Activated naive CD4-positive, alpha-beta T cell treated with Interleukin-2 at 50 U/mL for 16 hours (primary cell): ENCODE data around the gene BCAS3.
"Not testable (repeated sequence)": the region's sequence is repeated elsewhere in the genome, so short reads cannot be mapped to it uniquely, and the experiment has no call there.

ENCODE experiments used
- DNase-seq: peaks from one replicate; pipeline ENCODE4 v3.0.0-alpha.2; 2020

BCAS3 gene

DNA sequence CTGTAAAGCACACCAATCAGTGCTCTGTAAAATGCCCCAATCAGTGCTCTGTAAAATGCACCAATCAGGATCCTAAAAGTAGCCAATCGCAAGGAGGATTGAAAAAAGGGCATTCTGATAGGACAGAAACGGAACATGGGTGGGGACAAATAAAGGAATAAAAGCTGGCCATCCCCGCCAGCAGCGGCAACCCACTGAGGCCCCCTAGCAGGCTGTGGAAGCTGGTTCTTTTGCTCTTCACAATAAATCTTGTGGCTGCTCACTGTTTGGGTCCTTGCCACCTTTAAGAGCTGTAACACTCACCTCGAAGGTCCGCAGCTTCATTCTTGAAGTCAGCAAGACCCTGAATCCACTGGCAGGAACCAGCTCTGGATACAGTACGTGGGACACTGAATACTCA, 559.6 kb downstream of the BCAS3 start:
- no peak for DNase-seq

- no peak for DNase-seq
Observed at GRCh38 chr17:61238455-61238933, 560.8 kb downstream of the BCAS3 start.

DNA sequence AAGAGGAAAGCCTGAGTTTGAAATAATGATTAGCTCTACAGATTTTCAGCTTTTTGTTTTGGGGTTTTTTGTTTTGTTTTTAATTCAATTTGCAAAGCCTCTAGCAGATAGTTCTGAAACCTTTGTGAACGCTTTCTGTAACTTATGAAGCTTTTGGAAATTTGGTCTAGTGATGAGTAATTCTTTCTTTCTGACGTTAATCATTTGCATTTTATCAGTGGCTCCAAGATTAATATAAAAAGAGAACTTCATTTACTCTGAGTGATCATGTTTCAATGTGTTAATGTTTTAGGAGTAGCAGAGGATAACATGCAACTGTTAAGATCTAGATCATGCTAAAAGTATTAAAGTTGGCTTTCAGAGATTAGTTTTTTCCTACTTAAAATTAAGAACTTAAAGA, 561.7 kb downstream of the BCAS3 start:
- no peak for DNase-seq

GRCh38 chr17:61239953-61240352, 562.3 kb downstream of the BCAS3 start:
- no peak for DNase-seq

- no peak for DNase-seq
Observed at GRCh38 chr17:61240851-61241468, 563.3 kb downstream of the BCAS3 start.

DNA sequence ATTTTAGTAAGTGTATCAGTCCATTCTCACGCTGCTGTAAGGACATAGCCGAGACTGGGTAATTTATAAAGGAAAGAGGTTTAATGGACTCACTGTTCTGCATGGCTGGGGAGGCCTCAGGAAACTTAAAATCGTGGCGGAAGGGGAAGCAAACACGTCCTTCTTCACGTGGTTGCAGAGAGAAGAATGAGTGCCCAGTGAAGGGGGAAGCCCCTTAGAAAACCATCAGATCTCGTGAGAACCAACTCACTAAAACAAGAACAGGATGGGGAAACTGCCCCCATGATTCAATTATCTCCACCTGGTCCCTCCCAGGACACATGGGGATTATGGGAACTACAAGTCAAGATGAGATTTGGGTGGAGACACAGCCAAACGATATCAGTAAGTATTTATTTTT, 567.3 kb downstream of the BCAS3 start:
- DNase-seq, result not testable (repeated sequence)

GRCh38 chr17:61245706-61246135, 568.1 kb downstream of the BCAS3 start:
- no peak for DNase-seq

DNA sequence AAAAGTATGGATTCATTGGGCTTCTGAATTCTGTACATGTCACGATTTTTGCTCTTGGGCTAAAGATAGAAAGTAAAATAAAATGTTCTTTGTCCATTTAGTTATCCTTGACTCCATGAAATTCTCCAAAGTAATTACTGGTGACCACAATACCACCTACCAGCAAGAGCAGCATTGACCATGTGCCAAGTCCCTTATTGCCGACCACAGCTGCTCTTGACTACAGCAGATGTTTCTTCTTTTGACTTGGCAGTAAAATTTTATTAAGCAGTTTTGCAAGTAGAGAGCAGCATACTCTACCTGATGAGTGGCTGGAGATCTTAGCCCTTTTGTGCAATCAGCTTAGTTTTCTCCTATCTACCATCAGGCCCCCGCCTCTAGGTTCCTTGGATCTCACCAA, 569.8 kb downstream of the BCAS3 start:
- DNase-seq, result no peak

- no peak for DNase-seq
Observed at GRCh38 chr17:61248399-61248798, 570.7 kb downstream of the BCAS3 start.

DNA sequence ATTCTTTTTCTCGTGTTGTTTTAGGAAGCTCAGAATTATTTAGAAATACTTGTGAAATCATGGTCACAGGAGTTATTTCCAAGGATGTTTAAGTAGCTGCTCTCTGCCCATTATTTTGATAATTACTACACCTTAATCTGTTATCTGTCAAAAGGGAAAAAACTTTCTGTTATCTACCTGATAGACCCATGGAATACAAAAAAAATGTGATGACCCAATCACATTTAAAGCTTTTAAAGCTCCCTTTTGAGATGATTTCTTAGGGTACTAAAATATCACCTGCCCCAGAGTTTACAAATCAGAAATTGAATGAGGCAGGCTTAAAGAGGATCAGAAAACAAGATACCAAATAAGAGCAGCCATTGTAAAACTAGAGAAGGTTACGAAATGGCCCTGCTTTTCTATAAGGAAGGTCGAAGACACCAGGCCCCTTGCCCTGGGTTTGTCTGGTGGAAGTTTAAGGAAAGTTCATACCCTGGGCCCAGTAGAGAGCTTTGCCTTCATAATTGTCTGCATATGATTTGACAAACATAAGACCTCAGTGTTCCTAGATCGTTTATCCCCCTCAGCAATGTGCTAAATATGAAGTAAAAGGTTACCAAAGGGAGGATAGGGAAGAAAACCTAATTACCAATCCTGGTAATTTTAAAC, 572.1 kb downstream of the BCAS3 start:
- DNase-seq, result no peak

DNA sequence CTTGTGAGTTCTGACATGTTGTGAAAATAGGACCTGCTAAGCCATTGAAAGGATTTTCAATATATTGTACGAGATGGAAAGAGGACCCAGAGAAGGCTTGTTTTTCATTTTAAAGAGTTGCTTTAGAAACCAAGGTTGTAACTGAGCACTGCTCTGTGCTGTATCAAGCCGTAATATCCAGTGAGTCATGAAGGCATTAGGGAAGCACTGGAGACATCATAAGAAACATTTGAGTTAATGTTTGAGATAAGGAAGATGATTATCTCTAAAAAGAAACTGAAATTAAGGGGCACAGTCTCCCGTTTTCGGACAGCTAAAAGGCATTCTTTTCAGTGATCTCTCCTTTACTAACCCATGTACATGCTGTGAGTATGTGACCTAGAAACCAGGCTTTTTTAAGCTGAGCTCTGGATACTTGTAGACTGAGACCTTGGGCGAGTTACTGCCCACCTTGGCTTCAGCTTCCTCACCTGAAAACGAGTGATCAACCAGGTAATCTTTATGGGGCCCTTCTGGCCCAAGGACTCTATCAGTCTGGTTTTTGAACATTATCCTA, 572.8 kb downstream of the BCAS3 start:
- no peak for DNase-seq

- no peak for DNase-seq
Observed at GRCh38 chr17:61251939-61252865, 574.6 kb downstream of the BCAS3 start.

DNA sequence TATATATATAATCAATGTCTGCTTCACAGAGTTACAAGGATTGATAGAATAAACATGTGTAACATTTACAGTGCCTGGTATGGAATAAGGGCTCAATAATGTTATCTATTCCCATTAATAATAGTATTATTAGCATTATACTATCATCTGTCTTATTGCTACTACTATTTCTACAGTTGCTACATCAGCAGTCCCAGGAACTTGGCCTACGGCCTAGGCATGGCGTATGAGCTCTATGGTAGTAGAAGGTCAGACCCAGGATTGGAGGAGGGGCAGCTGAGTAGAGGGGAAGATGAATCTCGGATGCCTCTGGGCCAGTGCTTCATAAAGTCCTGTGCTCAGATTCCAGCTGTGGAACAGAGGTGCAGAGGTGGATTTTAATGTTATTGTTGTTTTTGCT, 575.7 kb downstream of the BCAS3 start:
- no peak for DNase-seq

GRCh38 chr17:61253937-61254574, 576.4 kb downstream of the BCAS3 start:
- DNase-seq, result no peak

- DNase-seq, result no peak
Observed at GRCh38 chr17:61254904-61255303, 577.3 kb downstream of the BCAS3 start.

- DNase-seq, result no peak
Observed at GRCh38 chr17:61255647-61256046, 578.0 kb downstream of the BCAS3 start.

DNA sequence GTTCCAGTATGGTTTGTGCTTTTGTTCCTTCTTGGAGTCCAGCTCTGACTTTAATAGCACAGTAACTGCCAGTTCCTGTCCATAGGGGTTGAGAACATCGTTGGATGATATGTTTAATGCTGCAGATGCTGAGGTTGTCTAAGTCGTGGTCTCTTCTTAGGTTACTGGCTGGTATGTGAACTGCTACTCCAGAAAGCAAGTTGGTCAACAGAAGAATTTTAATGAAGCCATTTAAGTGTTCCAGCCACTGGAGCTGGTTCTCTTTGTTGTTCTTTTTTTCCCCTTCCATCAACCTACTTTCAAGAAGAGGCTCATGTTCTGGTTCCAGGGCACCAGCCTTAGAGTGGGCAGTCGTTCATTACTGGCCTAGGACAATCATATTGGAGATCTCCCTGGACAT, 581.7 kb downstream of the BCAS3 start:
- DNase-seq, result no peak

DNA sequence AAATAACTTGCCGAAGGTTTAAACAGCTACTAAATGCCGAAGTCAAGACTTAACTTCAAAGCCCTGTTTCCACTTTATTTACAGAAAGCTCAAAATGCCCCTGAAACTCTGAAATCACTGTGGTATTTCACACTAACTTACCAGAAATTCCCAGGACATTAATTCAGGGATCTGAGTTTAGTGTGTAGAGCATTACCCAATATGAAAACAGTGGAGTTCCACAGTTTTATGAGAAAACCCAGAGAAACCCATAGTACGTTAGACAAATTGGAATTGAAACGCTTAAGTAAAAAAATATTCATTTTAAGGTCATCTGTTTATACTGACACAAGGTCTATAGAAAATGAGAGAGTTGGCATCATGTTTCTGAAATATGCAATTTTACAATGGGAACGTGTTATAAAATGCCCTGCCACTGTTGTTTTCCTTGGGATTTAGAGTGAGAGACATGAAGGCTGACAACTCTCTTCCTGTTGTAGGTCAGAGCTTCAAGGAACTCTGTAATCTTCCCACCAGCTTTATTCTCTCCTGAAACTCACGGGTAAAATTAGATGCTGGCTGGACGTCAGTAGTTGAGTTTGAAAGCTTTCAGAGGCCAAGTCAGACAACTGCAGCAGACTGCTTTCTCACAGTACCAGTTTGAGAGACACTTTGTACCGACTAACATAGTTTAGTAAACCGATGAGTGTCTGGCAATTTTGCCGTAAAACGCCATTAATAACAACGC, 582.6 kb downstream of the BCAS3 start:
- no peak for DNase-seq

DNA sequence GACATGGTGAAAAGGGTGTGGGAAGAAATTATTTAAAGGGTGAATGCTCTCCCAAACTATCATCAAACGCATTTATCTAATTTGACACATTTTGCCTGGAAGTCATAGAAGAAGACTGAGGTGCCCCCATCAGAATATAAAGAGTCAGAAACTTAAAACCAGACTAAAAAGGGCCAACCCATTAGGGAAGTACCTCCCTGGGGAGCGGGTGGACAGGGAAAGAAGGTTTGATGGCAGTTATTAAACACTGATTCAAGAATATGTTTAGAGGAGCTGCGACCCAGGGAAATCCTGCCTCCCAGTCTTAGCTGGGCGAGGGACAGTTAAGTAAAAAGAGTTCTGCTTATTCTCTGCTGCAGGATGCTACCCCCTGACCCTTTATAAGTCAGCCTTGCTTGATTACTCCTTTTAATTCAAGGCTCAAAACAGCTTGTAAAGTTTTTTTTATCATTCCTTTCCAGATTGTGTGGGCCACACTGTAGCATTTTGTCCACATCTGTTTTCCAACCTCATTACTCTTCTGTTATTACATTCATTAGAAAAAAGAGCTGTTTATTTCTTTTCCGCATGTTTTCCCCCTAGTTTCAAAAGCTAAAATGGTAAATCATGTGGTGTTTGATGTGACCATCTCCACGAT, 583.5 kb downstream of the BCAS3 start:
- DNase-seq, result no peak

DNA sequence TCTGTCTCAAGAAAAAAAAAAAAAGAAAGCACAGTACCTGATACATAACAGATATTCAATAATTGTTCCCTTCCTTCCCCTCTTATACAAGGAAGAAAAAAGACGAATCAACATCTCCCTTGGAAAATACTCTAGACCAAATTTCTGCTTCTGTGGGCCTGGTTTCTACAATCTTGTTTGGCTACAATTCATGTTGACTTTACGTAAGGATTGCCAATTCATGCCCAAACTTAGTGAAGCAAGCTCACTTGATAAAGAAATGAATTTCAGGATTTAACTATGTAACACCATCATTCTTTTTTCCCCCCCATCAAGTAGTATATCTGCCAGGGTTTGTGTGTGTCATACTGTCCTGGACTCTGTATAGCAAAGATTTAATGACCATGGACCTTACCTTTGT, 587.7 kb downstream of the BCAS3 start:
- no peak for DNase-seq

DNA sequence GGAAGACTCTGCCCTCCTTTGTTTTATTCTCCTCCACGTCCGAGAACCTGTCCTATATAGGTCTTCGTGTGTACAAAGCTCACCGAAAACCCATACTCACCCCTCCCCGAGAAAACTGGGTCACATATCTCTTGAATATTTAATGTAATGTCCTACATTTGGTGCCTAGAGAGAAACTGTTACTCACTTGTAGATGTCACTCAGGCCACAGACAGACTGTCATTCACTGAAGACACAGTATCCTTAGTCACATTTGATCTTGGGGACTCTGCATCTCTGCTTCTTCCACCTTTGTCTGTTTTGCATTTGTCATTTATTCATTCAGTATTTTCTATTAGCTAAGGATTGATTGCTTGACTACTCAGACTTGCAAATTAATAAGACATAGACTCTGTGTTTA, 590.2 kb downstream of the BCAS3 start:
- no peak for DNase-seq

DNA sequence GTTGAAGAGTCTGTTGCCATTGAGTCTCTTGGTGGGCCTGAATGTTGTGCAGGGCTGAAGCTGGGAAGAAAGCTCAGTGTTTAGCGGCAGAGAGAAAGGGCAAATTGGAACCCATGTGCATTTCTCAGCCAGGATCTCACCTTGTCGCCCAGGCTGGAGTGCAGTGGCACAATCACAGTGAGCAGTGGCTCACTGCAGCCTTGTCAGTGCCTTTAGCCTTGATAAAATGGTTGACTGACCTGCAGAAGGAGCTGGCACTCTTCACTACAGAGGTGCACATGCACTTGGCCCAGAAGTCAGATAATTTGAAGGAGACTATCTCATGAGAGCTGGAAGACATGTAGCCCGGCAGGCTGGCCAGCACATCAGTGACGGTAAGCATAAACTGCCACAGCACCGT, 597.7 kb downstream of the BCAS3 start:
- DNase-seq, result no peak
